Glutamatergic neuron (in vitro differentiated cells): ENCODE results near the gene SRPX2. TPM values are rescaled to one million over a fixed set of nuclear protein-coding genes. Genes with fewer than 3 reads are reported as not detected.
A peak's percentile ranks its signal among the peaks of the same experiment; 100 is the strongest.

Experiments used
- DNase-seq: peaks from one replicate; pipeline ENCODE4 v3.0.0; 2022
- H3K27ac Mint-ChIP-seq: one replicate; pipeline ENCODE4 v1.8.0; 2020; ENCODE audit warnings: mild to moderate bottlenecking, mixed read lengths, inconsistent platforms; ENCODE audit not compliant: unreplicated experiment
- H3K27me3 Mint-ChIP-seq: one replicate; pipeline ENCODE4 v1.8.0; 2020; ENCODE audit warnings: mild to moderate bottlenecking, moderate library complexity, mixed read lengths, inconsistent platforms; ENCODE audit not compliant: unreplicated experiment
- H3K36me3 Mint-ChIP-seq: one replicate; pipeline ENCODE4 v1.8.0; 2020; ENCODE audit warnings: mild to moderate bottlenecking, mixed read lengths, inconsistent platforms; ENCODE audit not compliant: unreplicated experiment
- H3K4me1 Mint-ChIP-seq: one replicate; pipeline ENCODE4 v1.8.0; 2020; ENCODE audit warnings: mild to moderate bottlenecking, low read depth, mixed read lengths, inconsistent platforms; ENCODE audit not compliant: unreplicated experiment
- H3K4me3 Mint-ChIP-seq: one replicate; pipeline ENCODE4 v1.8.0; 2020; ENCODE audit warnings: mild to moderate bottlenecking, mixed read lengths, inconsistent platforms; ENCODE audit not compliant: unreplicated experiment
- H3K9me3 Mint-ChIP-seq: one replicate; pipeline ENCODE4 v1.8.0; 2020; ENCODE audit warnings: mild to moderate bottlenecking, moderate library complexity, mixed read lengths, inconsistent platforms; ENCODE audit not compliant: unreplicated experiment
- total RNA-seq: library from RNA; stranded (reverse); fragmentation: NEBNext Ultra II Directional; extraction: Animal tissue kit (Norgen Biotek cat#: 25700); gene quantifications from one replicate; pipeline ENCODE4 v1.2.1, GENCODE V29; 2021; ENCODE audit not compliant: unreplicated experiment
- TF ChIP-seq, protein P1 (sequence below): fragments of 200-600 bp; sonication (generic); IDR thresholded peaks from one replicate; pipeline ENCODE4 v1.5.0; 2021; ENCODE audit not compliant: partially characterized antibody, unreplicated experiment

SRPX2 gene
- total RNA-seq, 1 donor from 2014 or later = not detected

GRCh38 chrX:100682939-100683338 lies 38.9 kb downstream of the SRPX2 start:
- no peaks in the 10 kb centered on the region for H3K36me3 Mint-ChIP-seq
- no peak overlapping the region for H3K27ac Mint-ChIP-seq
- TF ChIP-seq, protein P1, sequence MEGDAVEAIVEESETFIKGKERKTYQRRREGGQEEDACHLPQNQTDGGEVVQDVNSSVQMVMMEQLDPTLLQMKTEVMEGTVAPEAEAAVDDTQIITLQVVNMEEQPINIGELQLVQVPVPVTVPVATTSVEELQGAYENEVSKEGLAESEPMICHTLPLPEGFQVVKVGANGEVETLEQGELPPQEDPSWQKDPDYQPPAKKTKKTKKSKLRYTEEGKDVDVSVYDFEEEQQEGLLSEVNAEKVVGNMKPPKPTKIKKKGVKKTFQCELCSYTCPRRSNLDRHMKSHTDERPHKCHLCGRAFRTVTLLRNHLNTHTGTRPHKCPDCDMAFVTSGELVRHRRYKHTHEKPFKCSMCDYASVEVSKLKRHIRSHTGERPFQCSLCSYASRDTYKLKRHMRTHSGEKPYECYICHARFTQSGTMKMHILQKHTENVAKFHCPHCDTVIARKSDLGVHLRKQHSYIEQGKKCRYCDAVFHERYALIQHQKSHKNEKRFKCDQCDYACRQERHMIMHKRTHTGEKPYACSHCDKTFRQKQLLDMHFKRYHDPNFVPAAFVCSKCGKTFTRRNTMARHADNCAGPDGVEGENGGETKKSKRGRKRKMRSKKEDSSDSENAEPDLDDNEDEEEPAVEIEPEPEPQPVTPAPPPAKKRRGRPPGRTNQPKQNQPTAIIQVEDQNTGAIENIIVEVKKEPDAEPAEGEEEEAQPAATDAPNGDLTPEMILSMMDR = no peak
- peaks cover 1% of the 10 kb centered on the region for H3K9me3 Mint-ChIP-seq
- no peak overlapping the region for H3K4me3 Mint-ChIP-seq
- H3K27me3 Mint-ChIP-seq = peaks cover 2% of the 10 kb centered on the region
- no peak for DNase-seq
- no peaks in the 10 kb centered on the region for H3K4me1 Mint-ChIP-seq

GRCh38 chrX:100685284-100685996 lies 41.4 kb downstream of the SRPX2 start:
- Mint-ChIP-seq H3K4me1 (no peaks in the 10 kb centered on the region), H3K27ac (no peak overlapping the region), H3K27me3 (no peaks in the 10 kb centered on the region), H3K36me3 (no peaks in the 10 kb centered on the region), H3K4me3 (no peak overlapping the region), H3K9me3 (peaks cover 1% of the 10 kb centered on the region)
- DNase-seq = peak; percentile 49
- TF ChIP-seq, protein P1 = peak; percentile 79

GRCh38 chrX:100685997-100686305 lies 42.0 kb downstream of the SRPX2 start:
- H3K4me3 Mint-ChIP-seq = no peak overlapping the region
- no peak for DNase-seq
- no peaks in the 10 kb centered on the region for H3K9me3 Mint-ChIP-seq
- H3K27ac Mint-ChIP-seq = no peak overlapping the region
- no peaks in the 10 kb centered on the region for H3K36me3 Mint-ChIP-seq
- H3K4me1 Mint-ChIP-seq = no peaks in the 10 kb centered on the region
- TF ChIP-seq, protein P1 = peak; percentile 49
- no peaks in the 10 kb centered on the region for H3K27me3 Mint-ChIP-seq

DNA sequence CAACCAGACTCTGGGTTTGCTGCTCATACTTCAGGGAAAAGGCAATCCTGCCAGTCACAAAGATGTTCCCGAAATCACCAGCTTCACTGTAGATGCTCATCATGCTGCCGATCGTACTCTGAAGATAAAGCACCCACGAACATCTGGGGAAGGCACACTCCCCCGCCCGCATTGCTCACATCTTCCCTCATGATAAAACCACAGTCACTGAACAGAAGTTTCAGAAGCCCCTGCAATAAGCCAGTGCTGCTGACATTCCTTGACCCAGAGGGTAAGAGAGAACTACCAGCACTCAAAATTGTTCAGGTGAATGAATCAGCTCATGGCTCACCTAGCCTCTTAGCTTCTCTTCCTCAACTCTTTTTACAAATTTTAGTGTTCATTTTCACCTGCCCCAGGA lies 43.1 kb downstream of the SRPX2 start:
- no peaks in the 10 kb centered on the region for H3K36me3 Mint-ChIP-seq
- no peak overlapping the region for H3K4me3 Mint-ChIP-seq
- no peak for DNase-seq
- TF ChIP-seq, protein P1 = no peak
- no peaks in the 10 kb centered on the region for H3K4me1 Mint-ChIP-seq
- peaks cover 2% of the 10 kb centered on the region for H3K9me3 Mint-ChIP-seq
- H3K27me3 Mint-ChIP-seq = no peaks in the 10 kb centered on the region
- H3K27ac Mint-ChIP-seq = no peak overlapping the region

DNA sequence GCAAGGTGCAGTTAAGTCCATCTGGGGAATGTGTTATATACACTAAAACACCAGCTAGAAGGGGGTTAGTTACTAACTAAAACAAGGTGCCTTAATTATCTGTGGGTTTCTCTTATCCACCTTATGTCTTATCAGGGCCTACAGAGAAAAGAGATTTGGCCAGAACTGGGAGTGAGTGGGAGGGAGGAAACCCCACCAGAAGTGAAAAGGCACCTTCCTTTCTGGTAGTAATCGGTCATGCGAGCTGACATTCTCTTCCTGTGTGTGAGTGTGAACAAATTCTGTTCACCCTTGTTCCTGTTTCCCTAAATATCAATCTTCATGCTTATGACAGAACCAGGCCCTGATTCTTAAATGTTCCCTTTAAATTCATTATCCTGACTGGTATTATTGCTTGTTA lies 43.5 kb downstream of the SRPX2 start:
- H3K27me3 Mint-ChIP-seq = no peaks in the 10 kb centered on the region
- H3K4me1 Mint-ChIP-seq = no peaks in the 10 kb centered on the region
- H3K36me3 Mint-ChIP-seq = no peaks in the 10 kb centered on the region
- no peak overlapping the region for H3K4me3 Mint-ChIP-seq
- H3K9me3 Mint-ChIP-seq = peaks cover 2% of the 10 kb centered on the region
- no peak overlapping the region for H3K27ac Mint-ChIP-seq
- DNase-seq = no peak
- TF ChIP-seq, protein P1 = no peak
